T follicular helper cell (primary cell): ENCODE measurements around the gene BIRC2.

Experiments used
- DNase-seq: peaks from one replicate; pipeline ENCODE4 v3.0.0-alpha.2; 2020; ENCODE audit warnings: low read depth

The BIRC2 gene

DNA sequence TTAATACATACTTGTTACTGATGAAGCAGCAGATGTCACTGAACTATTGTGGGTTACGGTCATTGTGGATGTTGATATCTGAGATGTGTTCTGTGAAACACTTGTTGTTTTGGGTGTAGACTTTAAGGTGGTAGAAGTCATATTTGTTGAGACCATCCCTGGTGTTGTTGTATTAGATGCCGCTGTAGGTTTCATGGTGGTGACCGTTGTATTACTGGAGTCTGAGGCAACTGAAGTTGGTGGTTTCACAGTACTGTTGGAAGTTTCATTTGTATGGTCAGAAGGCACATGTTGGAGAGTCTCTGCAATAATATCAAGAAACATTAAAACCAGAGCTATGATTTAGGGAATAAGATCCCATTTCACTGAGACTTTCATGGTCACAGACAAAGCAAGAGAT is 54.9 kb downstream of the BIRC2 start:
- DNase-seq: no peak

DNA sequence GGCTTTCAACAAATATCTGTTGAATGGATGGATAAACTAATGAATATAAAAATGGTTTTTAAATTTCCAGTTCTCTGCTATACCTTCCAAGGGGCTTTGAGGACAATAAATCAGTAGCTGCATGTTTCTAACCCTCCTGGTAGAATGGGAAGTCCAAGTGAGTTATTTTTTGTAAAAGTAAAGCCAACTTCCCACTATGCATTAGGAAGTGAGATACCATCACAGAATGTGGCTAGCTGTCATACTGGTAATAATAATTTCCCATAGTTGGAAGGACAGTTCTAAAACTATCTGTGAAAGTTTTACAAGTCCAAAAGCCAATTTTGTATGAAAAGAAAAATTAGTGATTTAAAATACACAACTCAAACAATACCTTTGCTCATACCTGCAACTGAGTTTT is 55.5 kb downstream of the BIRC2 start:
- no peak for DNase-seq

DNA sequence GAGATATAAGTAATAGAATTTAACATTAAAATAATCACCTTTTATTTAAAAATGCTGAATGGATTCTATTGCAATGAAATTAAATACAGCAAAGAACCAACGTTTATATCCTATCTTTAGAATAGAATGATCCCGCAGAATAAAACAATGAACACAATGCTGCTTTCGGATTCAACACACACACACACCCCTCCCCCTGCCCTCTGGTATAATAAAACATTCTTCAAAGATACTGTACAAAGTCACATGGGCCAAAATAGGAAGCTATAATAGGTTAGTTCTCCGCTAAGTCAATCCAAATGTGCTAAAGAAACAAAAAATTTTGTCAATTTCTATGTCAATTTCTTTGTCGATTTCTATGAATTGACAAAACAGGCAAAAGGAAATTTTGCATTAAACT is 58.5 kb downstream of the BIRC2 start:
- DNase-seq: no peak

DNA sequence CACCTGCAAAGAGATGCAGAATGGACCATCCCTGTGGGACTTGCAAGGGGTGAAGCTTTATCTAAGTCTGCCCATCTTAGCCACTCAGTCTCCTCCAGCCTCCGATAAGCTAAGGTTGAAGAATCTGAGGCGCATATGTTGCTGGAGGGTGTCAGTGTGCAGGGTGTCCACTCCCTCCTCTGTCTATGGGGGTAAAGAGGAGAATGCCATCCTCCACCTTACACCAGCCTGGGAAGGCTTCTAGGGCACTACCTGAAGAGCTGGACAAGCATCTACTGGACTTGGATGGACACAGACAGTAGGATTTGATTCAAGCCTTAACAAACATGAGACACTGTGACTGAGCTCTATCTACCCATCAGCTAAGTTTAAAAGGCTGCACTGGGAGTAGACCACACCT is 59.1 kb downstream of the BIRC2 start:
- no peak for DNase-seq

DNA sequence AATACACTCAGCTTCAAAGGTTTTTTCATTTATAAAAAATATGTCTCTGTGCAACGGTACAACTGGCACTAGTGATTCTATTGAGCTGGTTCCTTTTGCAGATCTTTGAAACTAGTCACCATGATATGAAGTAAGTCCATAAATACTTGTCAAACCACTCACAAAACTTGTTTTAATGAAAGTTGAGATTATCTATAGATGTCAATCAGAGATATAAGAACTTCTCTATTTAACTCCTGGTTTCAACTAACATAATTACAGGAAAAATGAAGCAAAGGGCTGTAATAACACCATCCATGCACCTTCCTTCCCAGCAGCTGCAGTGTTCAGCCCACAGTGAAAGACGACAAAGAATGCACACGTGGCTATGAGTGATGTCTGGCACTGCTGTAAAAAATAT is 60.9 kb downstream of the BIRC2 start:
- no peak for DNase-seq

DNA sequence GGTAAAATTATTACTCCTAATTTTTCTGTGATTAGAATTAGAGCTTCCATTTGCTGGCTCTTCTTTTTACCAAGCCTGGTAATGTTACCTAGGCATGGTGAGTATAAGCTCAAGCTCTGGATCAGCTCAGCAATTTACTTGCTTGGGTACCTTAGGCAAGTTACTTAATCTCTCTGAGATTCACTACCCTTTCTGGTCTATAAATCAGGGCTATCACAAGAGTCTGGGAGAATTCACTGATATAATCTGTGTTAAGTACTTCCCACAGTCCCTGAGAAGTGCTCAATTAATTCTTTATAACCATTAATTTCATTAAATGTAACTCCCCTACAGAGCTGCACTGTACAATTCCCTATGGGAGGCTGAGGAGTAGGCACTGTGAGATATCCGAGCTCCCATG is 61.3 kb downstream of the BIRC2 start:
- DNase-seq: no peak

DNA sequence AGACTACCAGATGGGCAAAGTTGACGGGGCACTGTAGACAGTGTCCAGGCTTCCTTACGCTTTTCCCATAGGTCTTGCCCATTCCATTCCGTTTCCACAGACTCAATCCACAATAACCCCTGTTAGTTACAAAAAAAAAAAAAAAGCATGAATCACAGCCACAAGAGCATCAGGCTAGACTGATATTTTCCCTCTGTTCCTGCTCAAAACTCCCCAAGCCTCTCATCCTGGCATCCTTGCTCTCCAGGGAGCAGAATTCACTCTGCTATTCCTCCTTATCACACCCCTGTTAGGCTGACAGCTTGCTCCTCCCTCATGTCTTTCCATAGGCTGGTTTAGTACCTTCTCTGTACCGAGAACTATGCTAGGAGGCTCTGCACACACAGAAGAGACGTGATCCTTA is 63.4 kb downstream of the BIRC2 start:
- DNase-seq: no peak

DNA sequence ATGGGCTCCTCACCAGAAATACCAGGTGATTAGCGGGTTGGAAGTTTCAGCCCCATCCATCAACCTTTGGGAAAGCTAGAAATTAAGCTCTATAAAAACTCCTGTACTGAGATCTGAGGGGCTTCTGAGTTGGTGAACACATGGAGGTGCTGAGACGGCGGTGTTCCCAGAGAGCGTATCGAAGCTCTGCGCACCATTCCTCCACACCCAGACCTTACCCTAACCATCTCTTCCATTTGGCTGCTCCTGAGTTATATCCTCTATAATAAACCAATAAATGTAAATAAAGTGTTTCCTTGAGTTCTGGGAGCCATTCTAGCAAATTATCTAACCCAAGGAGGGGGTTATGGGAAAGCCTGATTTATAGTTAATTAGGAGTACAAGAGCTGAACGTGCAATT is 64.1 kb downstream of the BIRC2 start:
- no peak for DNase-seq

DNA sequence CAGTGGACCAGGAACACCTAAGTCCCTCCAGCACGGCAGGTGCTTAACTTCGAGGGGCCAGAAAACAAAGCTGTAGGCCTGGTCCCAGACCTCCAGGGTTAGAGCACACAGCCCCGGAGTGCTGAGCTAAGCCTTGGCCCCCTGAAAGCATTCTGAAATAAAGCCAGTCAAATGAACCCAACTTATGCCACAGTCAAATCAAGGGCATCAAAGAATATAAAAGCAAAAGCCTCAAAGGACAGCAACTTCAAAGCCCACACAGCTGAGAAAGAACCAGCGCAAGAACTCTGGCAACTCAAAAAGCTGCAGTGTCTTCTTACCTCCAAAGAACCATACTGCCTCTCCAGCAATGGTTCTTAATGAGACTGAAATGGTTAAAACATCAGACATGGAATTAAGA is 66.5 kb downstream of the BIRC2 start:
- DNase-seq: no peak

DNA sequence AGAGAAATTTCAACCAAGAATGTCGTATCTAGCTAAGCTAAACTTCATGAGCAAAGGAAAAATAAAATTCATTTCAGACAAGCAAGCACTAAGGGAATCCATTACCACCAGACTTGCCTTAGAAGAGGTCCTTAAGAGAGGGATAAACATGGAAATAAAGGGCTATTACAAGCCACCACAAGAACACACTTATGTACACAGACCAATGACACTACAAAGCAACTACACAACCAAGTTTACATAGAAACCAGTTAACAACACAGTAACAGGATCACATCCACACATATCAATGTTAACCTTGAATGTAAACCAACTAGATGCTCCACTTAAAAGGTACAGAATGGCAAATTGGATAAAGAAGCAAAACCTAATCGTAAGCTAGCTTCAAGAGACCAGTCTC is 67.5 kb downstream of the BIRC2 start:
- no peak for DNase-seq

DNA sequence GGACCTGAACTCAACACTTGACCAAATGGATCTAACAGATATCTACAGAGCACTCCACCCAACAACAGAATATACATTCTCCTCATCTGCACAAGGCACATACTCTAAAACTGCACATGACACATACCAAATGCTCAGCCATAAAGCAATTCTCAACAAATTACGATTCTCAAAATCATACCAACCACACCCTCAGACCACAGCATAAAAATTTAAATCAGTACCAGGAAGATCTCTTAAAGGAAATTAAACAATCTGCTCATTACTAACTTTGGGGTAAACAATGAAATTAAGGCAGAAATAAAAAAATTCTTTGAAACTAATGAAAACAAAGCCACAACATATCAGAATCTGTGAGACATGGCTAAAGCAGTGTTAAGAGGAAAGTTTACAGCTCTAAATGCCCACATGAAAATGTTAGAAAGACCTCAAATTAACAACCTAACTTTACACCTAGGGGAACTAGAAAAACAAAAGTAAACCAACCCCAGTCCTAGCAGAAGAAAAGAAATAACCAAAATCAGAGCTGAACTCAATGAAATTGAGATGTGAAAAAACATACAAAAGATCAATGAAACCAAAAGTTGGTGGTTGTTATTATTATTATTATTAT is 68.4 kb downstream of the BIRC2 start:
- DNase-seq: no peak

DNA sequence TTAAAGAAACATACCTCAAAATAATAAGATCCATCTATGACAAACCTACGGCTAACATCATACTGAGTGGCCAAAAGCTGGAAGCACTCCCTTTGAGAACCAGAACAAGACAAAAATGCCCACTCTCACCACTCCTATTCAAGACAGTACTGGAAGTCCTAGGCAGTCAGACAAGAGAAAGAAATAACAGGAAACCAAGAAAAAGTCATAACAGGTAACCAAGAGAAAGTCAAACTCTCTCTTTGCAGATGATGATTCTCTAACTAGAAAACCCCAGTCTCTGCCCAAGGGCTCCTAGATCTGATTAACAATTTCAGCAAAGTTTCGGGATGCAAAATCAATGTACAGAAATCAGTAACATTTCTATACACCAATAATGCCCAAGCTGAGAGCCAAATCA is 70.0 kb downstream of the BIRC2 start:
- DNase-seq: no peak

DNA sequence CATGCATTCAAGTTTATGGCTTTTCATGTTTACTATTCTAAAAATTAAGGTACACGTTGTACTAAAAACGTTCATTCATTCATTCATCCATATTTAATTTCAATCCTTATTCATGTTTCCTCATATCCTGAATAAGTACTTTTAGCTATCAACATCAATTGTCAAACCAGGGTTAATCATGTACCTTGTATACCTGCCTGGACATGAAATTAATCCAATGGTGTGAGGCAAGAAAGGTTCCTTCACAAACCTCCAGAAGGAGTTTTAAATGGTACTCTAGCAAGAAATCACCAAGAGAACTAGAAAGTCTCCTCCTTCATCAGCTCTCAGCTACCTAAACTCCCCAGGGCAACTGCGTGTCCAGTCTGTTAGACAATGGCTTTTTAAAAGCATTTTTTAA is 72.2 kb downstream of the BIRC2 start:
- no peak for DNase-seq

DNA sequence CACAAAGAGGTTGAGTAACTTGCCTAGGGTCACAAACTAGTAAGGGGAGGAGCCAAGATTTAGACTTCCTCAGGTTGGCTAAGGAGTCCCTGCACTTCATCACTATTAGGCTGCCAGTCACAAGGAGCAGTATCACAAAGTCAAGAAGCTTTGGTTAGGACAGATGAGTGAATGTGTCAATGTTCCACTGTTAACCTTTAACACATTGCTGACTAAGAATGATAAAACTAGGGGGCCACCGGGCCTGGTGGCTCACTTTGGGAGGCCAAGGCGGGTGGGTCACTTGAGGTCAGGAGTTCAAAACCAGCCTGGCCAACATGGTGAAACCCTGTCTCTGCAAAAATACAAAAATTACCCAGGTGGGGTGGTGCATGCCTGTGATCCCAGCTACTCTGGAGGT is 73.5 kb downstream of the BIRC2 start:
- DNase-seq: no peak

DNA sequence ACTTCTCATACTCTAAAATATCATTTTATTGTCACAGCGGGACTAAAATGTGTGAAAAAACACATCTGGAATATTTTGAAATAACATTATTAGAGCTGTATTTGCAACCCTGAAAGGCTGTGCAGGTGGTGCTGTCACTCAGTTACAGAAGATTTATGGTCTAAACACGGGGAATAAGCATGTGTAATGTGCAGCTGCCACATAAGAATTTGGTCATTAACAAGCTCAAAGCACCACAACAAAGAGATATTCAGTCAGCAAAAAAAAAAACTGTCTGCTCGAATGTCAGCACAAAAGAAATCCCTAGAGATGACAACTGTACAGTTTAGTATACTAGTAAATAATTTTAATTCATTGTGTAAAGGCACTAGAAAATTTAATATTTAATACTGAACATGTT is 74.2 kb downstream of the BIRC2 start:
- DNase-seq: no peak

DNA sequence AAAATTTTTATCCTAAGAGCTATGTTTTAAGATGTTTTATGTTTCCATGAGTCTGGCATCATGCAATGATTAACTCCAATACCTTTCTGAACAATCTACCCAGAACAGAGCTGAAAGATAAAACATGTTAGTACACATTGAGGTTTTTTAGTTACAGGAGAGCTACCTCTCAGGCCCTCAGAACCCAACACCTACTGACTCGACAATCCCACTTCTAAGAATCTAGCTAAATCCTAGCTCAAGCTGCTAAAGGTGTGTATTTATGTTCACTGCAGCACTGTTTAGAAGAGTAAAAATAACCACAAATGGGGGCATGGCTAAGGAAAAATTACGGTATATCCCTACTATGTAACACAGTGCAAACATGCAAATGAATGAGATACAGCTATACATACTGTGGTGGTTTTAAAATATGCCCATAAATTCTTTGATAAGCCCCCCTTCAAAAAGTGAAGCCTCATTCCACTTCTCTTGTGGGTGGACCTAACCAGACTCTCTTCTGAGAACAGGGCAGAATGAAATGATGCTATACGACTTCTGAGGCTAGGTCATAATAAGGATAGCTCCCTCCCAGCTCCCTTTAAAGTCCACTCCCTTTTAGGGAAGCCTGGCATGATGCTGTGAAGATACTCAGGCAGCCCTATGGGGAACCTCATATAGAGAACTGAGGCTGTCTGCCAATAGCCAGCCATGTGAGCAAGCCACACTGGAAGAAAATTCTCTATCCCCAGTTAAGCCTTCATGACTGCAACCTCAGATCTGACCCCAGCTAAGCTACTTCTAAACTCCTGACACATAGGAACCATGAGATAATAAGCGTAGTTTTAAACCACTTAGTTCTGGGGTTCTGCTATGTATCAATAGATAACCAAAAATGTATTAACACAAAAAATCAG is 76.1 kb downstream of the BIRC2 start:
- DNase-seq: no peak

DNA sequence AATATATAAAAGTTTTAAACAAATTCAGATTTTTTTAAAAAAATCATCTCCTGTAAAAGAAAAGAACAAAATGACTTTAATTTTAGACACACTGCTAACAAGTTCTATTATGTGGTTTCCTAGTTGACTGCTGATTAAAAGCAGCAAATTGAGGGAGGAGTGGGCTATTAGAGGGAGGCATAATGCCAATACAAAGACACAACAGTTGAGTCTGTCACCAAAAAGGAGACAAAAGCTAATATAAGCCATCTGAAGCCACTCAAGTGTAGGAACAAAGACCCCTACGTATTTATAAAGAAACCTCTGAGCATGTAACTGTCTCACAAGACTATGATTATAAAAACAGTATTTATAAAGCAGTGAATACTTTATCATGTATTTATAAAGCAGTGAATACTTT is 76.9 kb downstream of the BIRC2 start:
- no peak for DNase-seq

DNA sequence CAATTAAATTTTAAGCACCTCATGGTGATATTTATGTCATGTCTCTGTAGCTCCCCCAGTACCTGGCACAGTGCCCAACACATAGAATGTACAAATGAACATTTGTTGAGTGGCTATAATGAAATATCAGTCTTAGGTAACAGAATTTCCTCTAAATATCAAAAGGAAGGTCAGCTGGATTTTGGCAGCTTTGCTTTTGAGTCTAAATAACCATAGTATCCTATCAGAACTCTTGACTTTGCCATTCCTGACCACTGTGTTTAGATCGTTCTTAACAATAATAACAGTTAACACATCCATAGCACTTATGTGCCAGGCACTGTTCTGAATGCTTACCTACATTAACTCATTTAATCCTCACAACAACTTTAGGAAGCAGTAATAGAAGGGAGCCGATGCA is 79.0 kb downstream of the BIRC2 start:
- no peak for DNase-seq

DNA sequence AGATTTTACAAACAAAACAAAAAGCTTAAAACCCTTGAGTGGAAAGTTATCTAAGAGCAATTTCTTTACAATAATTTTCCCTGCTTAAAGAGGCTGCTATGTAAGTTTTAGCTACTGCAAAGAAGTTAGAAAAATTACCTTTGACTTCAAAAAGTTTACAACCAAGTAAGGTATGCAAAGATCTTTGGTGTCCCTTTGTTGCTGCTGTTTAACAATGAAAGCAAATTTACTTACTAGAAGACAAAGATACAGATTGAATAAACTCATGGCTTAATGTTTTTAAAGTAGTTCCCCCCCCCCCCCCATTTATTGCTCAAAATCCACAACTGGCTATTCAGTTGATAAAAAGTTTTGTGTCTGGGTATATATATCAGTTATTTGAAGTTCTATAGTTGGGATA is 79.6 kb downstream of the BIRC2 start:
- DNase-seq: no peak

DNA sequence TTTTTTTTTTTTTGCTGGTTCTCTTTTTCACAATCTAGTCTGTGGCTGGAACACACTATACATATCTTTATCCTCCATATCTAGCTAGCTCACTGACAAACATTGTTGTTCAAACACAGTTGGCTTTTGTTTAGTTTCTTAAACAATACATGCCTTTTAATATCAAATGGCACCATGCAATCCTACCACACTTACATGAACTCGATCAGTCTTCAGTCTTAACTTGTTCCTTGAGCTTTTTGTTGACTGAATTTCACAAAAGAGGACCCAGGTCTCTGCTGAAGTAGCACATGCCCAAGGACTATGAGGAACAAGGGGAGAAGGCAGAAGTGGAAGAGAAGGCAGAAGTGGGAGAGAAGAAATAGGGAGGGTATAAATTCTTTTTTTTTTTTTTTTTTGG is 80.1 kb downstream of the BIRC2 start:
- DNase-seq: no peak
